Keratinocyte (primary cell): Measurements from ENCODE around the gene LATS2. TPM values are rescaled to one million over a fixed set of nuclear protein-coding genes. Genes with fewer than 3 reads are reported as not detected.

Experiments
- DNase-seq: peaks from one replicate; pipeline ENCODE4 v3.0.0-alpha.2; 2011; ENCODE audit warnings: low read depth, missing footprints, low spot score
- FAIRE-seq: peaks from 2 replicates; lab custom pipeline; 2011; peaks lifted over from hg19 to GRCh38; lab: Jason Lieb, UNC
- H2AFZ ChIP-seq: 2 replicates; pipeline ENCODE4 v1.6.0; 2012; ENCODE audit warnings: low read length, control low read depth, inconsistent platforms; ENCODE audit not compliant: control insufficient read depth
- H3K27ac ChIP-seq: 2 replicates; pipeline ENCODE4 v1.5.1; 2011; ENCODE audit warnings: low read length; ENCODE audit not compliant: control insufficient read depth, insufficient read depth
- H3K27me3 ChIP-seq: 3 replicates; pipeline ENCODE4 v1.6.0; 2011; ENCODE audit warnings: low read length; ENCODE audit not compliant: control insufficient read depth, insufficient read depth; ENCODE audit errors: extremely low read depth
- H3K36me3 ChIP-seq, 2 experiments: 2 replicates in 1 of 2; 3 replicates in 1 of 2; pipeline ENCODE4 v1.5.1; 2011; ENCODE audit warnings: low read length in 2 of 2, mild to moderate bottlenecking in 1 of 2; ENCODE audit not compliant: control insufficient read depth in 2 of 2, insufficient read depth in 2 of 2; ENCODE audit errors: extremely low read depth in 1 of 2
- H3K4me1 ChIP-seq: 3 replicates; pipeline ENCODE4 v1.5.1; 2011; ENCODE audit warnings: low read length; ENCODE audit not compliant: control insufficient read depth, insufficient read depth; ENCODE audit errors: extremely low read depth
- H3K4me2 ChIP-seq: 3 replicates; pipeline ENCODE4 v1.6.0; 2011; ENCODE audit warnings: low read depth, low read length; ENCODE audit not compliant: control insufficient read depth, insufficient read depth; ENCODE audit errors: extremely low read depth
- H3K4me3 ChIP-seq, 3 experiments: fragments of 200-600 bp in 1 of 3; sonication (generic) in 1 of 3; 2 replicates in 2 of 3; 3 replicates in 1 of 3; pipeline ENCODE4 v1.5.1; 2011 to 2016; ENCODE audit warnings: low read length in 3 of 3, mild to moderate bottlenecking in 3 of 3, control low read depth in 2 of 3, inconsistent platforms in 1 of 3, low read depth in 1 of 3, mixed read lengths in 1 of 3, mixed run types in 1 of 3, moderate library complexity in 1 of 3; ENCODE audit not compliant: control insufficient read depth in 2 of 3, insufficient read depth in 2 of 3; ENCODE audit errors: extremely low read depth in 1 of 3
- H3K79me2 ChIP-seq: 2 replicates; pipeline ENCODE4 v1.6.0; 2012; ENCODE audit warnings: low read length; ENCODE audit not compliant: control insufficient read depth, insufficient read depth
- H3K9ac ChIP-seq: 3 replicates; pipeline ENCODE4 v1.6.0; 2011; ENCODE audit warnings: low read length; ENCODE audit not compliant: control insufficient read depth, insufficient read depth; ENCODE audit errors: extremely low read depth
- H3K9me1 ChIP-seq: 3 replicates; pipeline ENCODE4 v1.6.0; 2011; ENCODE audit warnings: low read length; ENCODE audit not compliant: control insufficient read depth, insufficient read depth; ENCODE audit errors: extremely low read depth
- H3K9me3 ChIP-seq: 2 replicates; pipeline ENCODE4 v1.5.1; 2012; ENCODE audit warnings: low read depth, low read length; ENCODE audit not compliant: control insufficient read depth
- H4K20me1 ChIP-seq: 3 replicates; pipeline ENCODE4 v1.6.0; 2011; ENCODE audit warnings: low read length; ENCODE audit not compliant: control insufficient read depth, insufficient read depth; ENCODE audit errors: extremely low read depth
- EZH2 ChIP-seq: IDR thresholded peaks from one replicate; pipeline ENCODE4 v1.6.1; 2012; ENCODE audit warnings: inconsistent platforms, mild to moderate bottlenecking, low read length, moderate library complexity
- dilution Hi-C: fragments of 300-500 bp; cut with MboI; formaldehyde crosslinking; loops from one replicate; pipeline ENCODE4 v1.7.0; 2020; ENCODE audit warnings: low sequenced_read_pairs; ENCODE audit not compliant: extremely low pct_ligation_motif_present
- polyA plus RNA-seq, 5 experiments: library from polyadenylated mRNA; depleted of rRNA in 3 of 5; stranded (reverse) in 3 of 5; stranded (forward) in 1 of 5; unstranded in 1 of 5; fragments of >200 nt; gene quantifications; 1 replicate in 1 of 5; 2 replicates in 3 of 5; 3 replicates in 1 of 5; pipeline versions ENCODE4 v1.2.1 to v1.2.3, GENCODE V29; 2011 to 2012; ENCODE audit warnings: missing spikeins in 2 of 5, low read depth in 1 of 5, low replicate concordance in 1 of 5
- TF ChIP-seq, protein P1 (sequence below), 3 experiments: IDR thresholded peaks in 1 of 3; conservative IDR thresholded peaks in 1 of 3; optimal IDR thresholded peaks in 1 of 3; 2 replicates in 2 of 3; 3 replicates in 1 of 3; pipeline versions ENCODE3 to v1.5.1; 2011; ENCODE audit warnings: low read length in 3 of 3, mild to moderate bottlenecking in 3 of 3, moderate library complexity in 2 of 3, control low read depth in 1 of 3, inconsistent platforms in 1 of 3; ENCODE audit not compliant: insufficient read depth in 2 of 3; ENCODE audit errors: extremely low read depth in 1 of 3

Gene LATS2
- polyA plus RNA-seq, 1 donor (not counting 4 experiments of a cell fraction or from before 2014, with no cell fraction given): 6.7 TPM

DNA sequence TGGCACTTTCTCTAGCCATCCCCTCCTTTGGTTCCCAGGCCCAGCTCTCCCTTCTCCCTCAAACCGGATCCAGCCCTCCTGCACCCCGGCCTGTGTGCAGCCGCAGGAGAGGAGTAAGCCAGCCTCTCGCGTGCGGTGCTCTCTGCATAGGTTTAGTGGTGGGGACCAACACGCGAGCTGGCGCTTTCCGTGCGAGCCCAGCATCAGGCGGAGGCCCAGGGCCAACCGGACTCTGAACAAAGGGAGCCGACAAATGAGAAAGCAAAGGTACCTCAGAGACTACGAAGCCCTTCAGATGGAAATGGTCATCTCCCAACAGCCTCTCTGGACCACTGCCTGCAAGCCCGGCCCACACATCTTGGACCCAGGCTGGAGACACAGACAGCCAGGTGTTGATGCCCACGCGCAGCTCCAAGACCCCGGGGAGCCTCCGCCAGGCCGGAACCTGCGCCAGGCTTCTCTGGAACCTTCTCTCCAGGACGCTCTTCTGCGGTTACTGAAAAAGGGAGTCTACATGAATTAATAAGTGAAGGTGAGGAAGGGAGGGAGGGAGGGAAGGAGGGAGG is 16.5 kb upstream of the LATS2 start:
- Histone ChIP-seq H4K20me1 (no peaks in the 10 kb centered on the region), H3K36me3 (no peaks in the 10 kb centered on the region), H3K9me1 (no peaks in the 10 kb centered on the region), H3K4me3 (no peak overlapping the region), H2AFZ (no peak overlapping the region), H3K27me3 (no peaks in the 10 kb centered on the region), H3K4me2 (no peak overlapping the region), H3K4me1 (peaks cover 7% of the 10 kb centered on the region), H3K27ac (no peak overlapping the region), H3K9ac (no peak overlapping the region), H3K9me3 (no peaks in the 10 kb centered on the region), H3K79me2 (no peaks in the 10 kb centered on the region)
- DNase-seq (no peak), FAIRE-seq (no peak)
- TF ChIP-seq EZH2: no peak
- TF ChIP-seq, protein P1, sequence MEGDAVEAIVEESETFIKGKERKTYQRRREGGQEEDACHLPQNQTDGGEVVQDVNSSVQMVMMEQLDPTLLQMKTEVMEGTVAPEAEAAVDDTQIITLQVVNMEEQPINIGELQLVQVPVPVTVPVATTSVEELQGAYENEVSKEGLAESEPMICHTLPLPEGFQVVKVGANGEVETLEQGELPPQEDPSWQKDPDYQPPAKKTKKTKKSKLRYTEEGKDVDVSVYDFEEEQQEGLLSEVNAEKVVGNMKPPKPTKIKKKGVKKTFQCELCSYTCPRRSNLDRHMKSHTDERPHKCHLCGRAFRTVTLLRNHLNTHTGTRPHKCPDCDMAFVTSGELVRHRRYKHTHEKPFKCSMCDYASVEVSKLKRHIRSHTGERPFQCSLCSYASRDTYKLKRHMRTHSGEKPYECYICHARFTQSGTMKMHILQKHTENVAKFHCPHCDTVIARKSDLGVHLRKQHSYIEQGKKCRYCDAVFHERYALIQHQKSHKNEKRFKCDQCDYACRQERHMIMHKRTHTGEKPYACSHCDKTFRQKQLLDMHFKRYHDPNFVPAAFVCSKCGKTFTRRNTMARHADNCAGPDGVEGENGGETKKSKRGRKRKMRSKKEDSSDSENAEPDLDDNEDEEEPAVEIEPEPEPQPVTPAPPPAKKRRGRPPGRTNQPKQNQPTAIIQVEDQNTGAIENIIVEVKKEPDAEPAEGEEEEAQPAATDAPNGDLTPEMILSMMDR (optimal IDR thresholded peaks at IDR 0.05 in 1 of 3, IDR thresholded peaks at IDR 0.05 in 1 of 3, conservative IDR thresholded peaks at IDR 0.05 in 1 of 3; ENCODE audit: extremely low read depth in 1 of 3, insufficient read depth in 2 of 3, low read length in 3 of 3): no peak
- dilution Hi-C loops: no loop called here

DNA sequence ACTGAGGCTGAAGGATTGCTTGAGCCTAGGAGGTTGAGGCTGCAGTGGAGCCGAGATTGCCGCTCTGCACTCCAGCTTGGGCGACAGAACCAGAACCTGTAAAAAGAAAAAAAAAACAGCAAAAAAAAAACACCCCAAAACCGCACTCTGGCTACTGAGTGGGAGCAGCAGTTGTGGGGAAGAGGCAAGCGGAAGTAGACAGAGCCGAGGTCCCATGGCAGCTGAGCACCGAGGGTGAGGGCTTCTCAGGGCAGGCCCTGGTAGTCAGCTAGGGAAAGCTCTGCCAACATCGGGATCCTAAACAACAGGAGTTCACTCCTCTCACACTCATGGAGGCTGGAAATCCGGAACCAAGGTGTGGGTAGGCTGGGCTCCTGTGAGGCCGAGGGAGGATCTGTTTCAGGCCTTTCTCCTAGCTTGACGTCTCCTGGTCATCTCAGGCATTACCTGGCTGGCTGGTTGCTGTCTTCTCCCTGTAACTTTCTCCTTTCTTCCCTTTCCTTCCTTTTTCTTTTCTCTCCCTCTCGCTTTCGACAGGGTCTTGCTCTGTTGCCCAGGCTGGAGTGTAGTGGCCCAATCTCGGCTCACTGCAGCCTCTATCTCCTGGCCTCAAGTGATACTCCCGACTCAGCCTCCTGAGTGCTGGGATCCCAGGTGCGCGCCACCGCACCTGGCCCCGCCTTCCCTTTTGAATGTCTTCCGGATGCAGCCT is 15.8 kb upstream of the LATS2 start:
- Histone ChIP-seq H3K9me3 (no peaks in the 10 kb centered on the region), H4K20me1 (no peaks in the 10 kb centered on the region), H3K4me1 (peaks cover 7% of the 10 kb centered on the region), H3K4me2 (no peak overlapping the region), H3K36me3 (no peaks in the 10 kb centered on the region), H3K4me3 (no peak overlapping the region), H2AFZ (no peak overlapping the region), H3K27me3 (no peaks in the 10 kb centered on the region), H3K9me1 (no peaks in the 10 kb centered on the region), H3K79me2 (no peaks in the 10 kb centered on the region), H3K27ac (no peak overlapping the region), H3K9ac (no peak overlapping the region)
- DNase-seq: no peak
- no peak for FAIRE-seq
- TF ChIP-seq EZH2: no peak
- TF ChIP-seq, protein P1 (optimal IDR thresholded peaks at IDR 0.05 in 1 of 3, IDR thresholded peaks at IDR 0.05 in 1 of 3, conservative IDR thresholded peaks at IDR 0.05 in 1 of 3; ENCODE audit: extremely low read depth in 1 of 3, insufficient read depth in 2 of 3, low read length in 3 of 3): no peak
- dilution Hi-C loops: no loop called here
